Measurements from ENCODE around the gene FOXO6. TPM values are rescaled to one million over a fixed set of nuclear protein-coding genes. Genes with fewer than 3 reads are reported as not detected.

Gene FOXO6
- total and polyA plus RNA-seq, 2 donors (not counting 1 experiment from before 2014, with no cell fraction given), result 0.06 to 0.15 TPM

DNA sequence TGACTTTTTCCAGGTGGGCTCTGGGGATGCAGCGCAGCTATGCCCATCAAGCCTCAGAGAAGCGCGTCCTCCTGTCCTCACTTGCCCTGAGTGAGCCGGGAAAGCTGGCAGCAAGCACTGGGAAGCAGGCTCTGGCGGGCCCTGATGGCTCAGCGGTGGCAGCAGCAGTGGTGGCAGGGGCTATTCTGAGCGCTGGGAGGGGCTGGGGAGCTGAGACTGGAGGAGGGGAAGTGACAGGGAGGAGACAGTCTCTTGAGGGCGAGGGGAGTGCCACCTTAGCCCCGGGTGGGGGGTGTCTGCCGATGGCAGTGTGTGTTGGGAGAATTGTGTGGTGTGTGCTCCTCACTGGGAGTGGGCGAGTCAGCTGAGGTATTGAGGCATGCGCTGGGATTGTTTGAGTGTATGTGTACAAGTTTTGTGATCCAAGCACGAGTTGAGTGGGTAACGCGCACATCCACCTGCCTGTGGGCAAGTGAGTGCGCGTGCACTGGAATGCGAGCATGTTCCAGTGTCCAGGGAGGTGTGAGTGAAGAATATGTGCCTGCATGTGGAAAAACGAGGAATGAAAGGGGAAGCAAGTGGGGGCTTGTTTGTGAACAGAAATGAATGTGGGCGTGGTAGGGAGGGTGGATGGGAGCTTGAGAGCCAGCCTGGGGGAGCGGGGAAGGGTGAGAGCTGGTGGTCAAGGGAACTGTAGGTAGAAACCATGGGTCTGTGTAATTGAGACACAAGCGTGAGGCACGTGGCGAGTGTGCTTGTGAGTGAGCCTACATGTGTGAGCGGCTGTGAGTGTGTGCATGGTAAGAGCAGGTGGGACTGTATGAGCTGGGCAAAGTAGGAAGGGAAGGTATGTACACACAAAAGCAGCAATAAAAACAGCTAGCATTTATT lies 2.9 kb upstream of the FOXO6 start:
- Histone ChIP-seq H3K4me3 (ENCODE audit: control extremely low read depth in 1 of 5, extremely low read depth in 1 of 5, insufficient read depth in 1 of 5, low read depth in 2 of 5, low read length in 4 of 5) (no peak overlapping the region), H3K79me2 (ENCODE audit: control insufficient read depth, insufficient read depth, low read length) (no peaks in the 10 kb centered on the region), H2AFZ (ENCODE audit: insufficient read depth, low read depth, low read length, poor library complexity, severe bottlenecking) (no peak overlapping the region), H3K9ac (ENCODE audit: low read length) (no peak overlapping the region), H3K4me2 (replicated peaks; ENCODE audit: low read depth, low read length, poor library complexity, severe bottlenecking) (no peak overlapping the region), H3K27me3 (replicated peaks in 1 of 4; ENCODE audit: control extremely low read depth in 1 of 4, control insufficient read depth in 3 of 4, insufficient read depth in 4 of 4, low read length in 3 of 4) (peaks cover 0 to 47% (median 16%) of the 10 kb centered on the region in 4 experiments), H4K20me1 (ENCODE audit: control insufficient read depth, insufficient read depth, low read length, poor library complexity, severe bottlenecking) (peaks cover 5% of the 10 kb centered on the region), H3K27ac (ENCODE audit: low read length in 2 of 2) (no peak overlapping the region), H3K36me3 (replicated peaks in 1 of 2; ENCODE audit: control extremely low read depth in 1 of 2, control insufficient read depth in 1 of 2, extremely low read depth in 1 of 2, insufficient read depth in 2 of 2, low read length in 1 of 2) (no peaks in the 10 kb centered on the region), H3K4me1 (ENCODE audit: control insufficient read depth in 2 of 2, insufficient read depth in 2 of 2, low read length in 2 of 2) (peaks cover 21 to 25% of the 10 kb centered on the region in 2 donors), H3K9me3 (ENCODE audit: control extremely low read depth in 1 of 3, control insufficient read depth in 2 of 3, insufficient read depth in 1 of 3, low read length in 2 of 3) (peaks cover 0 to 5% (median 0%) of the 10 kb centered on the region in 3 donors)
- 48% methylated on average over 20 of the region's 25 CpGs for WGBS (ENCODE audit: insufficient coverage)
- H3K9me3 Mint-ChIP-seq (ENCODE audit: insufficient read depth), result no peaks in the 10 kb centered on the region
- POLR2A ChIA-PET, result no interaction called here
- ATAC-seq (ENCODE audit: low read depth), result no peak
- H3K27ac Mint-ChIP-seq, result no peak overlapping the region
- H3K4me1 Mint-ChIP-seq, result peaks cover 22% of the 10 kb centered on the region
- no peak overlapping the region for H3K4me3 Mint-ChIP-seq
- CTCF ChIA-PET, result interaction anchor here (0.7 kb wide), 1 partner anchor 21 kb away, joined by 3 read pairs; no protein-coding TSS in a partner anchor
- intact Hi-C loops (cut with micrococcal nuclease), result no loop called here
- TF ChIP-seq EZH2 (IDR thresholded peaks at IDR 0.05; ENCODE audit: borderline replicate concordance, insufficient read depth, low read depth, low read length, poor library complexity, severe bottlenecking), result no peak
- no peak for TF ChIP-seq CTCF (IDR thresholded peaks at IDR 0.05)
- H3K27me3 Mint-ChIP-seq, result peaks cover 27% of the 10 kb centered on the region
- DNase-seq, result no peak

All from B cell (primary cell).